A673 (cell line): ENCODE data around the gene AVPR2.

Experiments used
- EZH2 ChIP-seq: fragments of 200-600 bp; sonication (generic); IDR thresholded peaks from 2 replicates; pipeline ENCODE4 v1.6.1; 2017; ENCODE audit warnings: borderline replicate concordance, low read depth, mild to moderate bottlenecking, mixed read lengths, antibody characterized with exemption, low read length; ENCODE audit not compliant: poor library complexity, severe bottlenecking
- TF ChIP-seq, protein P1 (sequence below): fragments of 300-800, 200-600 bp; sonication (generic); conservative IDR thresholded peaks from 2 replicates; pipeline ENCODE4 v1.5.1; 2017; ENCODE audit warnings: low read depth, mild to moderate bottlenecking, antibody characterized with exemption, low read length, moderate library complexity, mixed read lengths

DNA sequence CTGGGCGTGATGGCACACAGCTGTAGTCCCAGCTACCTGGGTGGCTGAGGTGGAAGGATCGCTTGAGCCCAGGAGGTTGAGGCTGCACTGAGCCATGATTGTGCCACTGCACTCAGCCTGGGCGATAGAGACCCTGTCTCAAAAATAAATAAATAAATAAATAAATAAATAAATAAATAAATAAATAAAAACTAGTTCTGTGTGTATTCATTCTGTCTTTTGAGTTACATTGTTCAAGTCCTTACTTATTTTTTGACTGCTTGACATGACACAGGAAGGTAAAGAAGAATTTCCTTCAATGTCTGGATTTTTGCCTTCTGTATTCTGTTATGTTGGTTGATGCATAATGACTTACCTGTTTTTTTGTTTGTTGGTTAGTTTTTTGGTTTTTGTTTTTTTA, 32.6 kb downstream of the AVPR2 start:
- TF ChIP-seq, protein P1, sequence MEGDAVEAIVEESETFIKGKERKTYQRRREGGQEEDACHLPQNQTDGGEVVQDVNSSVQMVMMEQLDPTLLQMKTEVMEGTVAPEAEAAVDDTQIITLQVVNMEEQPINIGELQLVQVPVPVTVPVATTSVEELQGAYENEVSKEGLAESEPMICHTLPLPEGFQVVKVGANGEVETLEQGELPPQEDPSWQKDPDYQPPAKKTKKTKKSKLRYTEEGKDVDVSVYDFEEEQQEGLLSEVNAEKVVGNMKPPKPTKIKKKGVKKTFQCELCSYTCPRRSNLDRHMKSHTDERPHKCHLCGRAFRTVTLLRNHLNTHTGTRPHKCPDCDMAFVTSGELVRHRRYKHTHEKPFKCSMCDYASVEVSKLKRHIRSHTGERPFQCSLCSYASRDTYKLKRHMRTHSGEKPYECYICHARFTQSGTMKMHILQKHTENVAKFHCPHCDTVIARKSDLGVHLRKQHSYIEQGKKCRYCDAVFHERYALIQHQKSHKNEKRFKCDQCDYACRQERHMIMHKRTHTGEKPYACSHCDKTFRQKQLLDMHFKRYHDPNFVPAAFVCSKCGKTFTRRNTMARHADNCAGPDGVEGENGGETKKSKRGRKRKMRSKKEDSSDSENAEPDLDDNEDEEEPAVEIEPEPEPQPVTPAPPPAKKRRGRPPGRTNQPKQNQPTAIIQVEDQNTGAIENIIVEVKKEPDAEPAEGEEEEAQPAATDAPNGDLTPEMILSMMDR, result no peak
- no peak for TF ChIP-seq EZH2
